ENCODE results near the gene TRIM62.

DNA sequence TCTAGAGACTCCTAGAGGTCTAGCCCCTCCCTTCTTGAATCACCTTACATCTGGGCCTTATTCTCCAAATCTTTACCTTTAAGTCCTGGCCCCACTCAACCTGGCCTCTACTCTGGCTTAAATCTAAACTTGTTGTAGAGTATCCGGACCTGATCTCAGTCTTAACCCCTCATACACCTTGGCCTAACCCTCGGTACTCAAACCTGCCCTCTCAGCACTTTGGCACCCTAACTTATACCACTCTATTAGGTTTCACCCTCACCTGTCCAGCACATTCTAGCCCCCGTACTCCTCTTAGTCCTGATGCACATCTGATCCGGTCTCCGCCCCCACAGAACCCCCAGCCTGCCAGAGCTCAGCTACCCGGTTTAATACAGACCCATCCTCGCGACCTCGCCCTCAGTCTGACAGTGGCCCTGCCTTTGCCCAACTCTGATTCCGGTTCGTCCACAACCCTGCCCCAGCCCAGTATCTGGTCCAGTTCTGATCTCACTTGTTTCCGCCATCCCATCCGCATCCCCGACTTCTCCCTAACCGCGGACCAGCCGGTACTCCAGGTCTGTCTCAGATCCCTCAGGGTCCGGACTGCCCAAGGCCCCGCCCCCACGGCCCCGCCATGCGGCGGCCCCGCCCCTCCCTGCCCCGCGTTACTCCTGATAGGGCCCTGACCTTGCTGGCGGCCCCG is 1.5 kb downstream of the TRIM62 start:
- TF ChIP-seq, protein P1, sequence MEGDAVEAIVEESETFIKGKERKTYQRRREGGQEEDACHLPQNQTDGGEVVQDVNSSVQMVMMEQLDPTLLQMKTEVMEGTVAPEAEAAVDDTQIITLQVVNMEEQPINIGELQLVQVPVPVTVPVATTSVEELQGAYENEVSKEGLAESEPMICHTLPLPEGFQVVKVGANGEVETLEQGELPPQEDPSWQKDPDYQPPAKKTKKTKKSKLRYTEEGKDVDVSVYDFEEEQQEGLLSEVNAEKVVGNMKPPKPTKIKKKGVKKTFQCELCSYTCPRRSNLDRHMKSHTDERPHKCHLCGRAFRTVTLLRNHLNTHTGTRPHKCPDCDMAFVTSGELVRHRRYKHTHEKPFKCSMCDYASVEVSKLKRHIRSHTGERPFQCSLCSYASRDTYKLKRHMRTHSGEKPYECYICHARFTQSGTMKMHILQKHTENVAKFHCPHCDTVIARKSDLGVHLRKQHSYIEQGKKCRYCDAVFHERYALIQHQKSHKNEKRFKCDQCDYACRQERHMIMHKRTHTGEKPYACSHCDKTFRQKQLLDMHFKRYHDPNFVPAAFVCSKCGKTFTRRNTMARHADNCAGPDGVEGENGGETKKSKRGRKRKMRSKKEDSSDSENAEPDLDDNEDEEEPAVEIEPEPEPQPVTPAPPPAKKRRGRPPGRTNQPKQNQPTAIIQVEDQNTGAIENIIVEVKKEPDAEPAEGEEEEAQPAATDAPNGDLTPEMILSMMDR (IDR thresholded peaks at IDR 0.05; ENCODE audit: insufficient read depth, low read length, poor library complexity, severe bottlenecking), result no peak
- no peak for TF ChIP-seq EZH2phosphoT487 (conservative IDR thresholded peaks at IDR 0.05; ENCODE audit: low read length)
